HEK293 (cell line): Measurements from ENCODE around the gene ANAPC5.

Experiments
- BCL11B ChIP-seq: fragments of 450-650 bp; formaldehyde crosslinking; IDR thresholded peaks from 2 replicates; pipeline ENCODE4 v1.5.1; 2016; ENCODE audit warnings: low read depth, missing biosample characterization, missing genetic modification characterization
- HOXD13 ChIP-seq: sonication (generic); formaldehyde crosslinking; IDR thresholded peaks from 2 replicates; pipeline ENCODE4 v1.8.0; 2022; ENCODE audit warnings: missing genetic modification reagents, borderline replicate concordance
- IKZF3 ChIP-seq: fragments of 450-650 bp; IDR thresholded peaks from 2 replicates; pipeline ENCODE4 v1.5.0; 2018; ENCODE audit warnings: missing biosample characterization, mild to moderate bottlenecking, missing genetic modification characterization, moderate library complexity
- KLF1 ChIP-seq: fragments of 450-650 bp; formaldehyde crosslinking; IDR thresholded peaks from 2 replicates; pipeline ENCODE4 v1.5.1; 2016; ENCODE audit warnings: missing biosample characterization, missing genetic modification characterization
- KLF17 ChIP-seq: fragments of 450-650 bp; formaldehyde crosslinking; IDR thresholded peaks from 2 replicates; pipeline ENCODE4 v1.5.1; 2016; ENCODE audit warnings: missing biosample characterization, missing genetic modification characterization
- KLF7 ChIP-seq: fragments of 450-650 bp; formaldehyde crosslinking; IDR thresholded peaks from 2 replicates; pipeline ENCODE4 v1.5.1; 2016; ENCODE audit warnings: missing biosample characterization, missing genetic modification characterization, borderline replicate concordance
- KLF8 ChIP-seq: fragments of 450-650 bp; formaldehyde crosslinking; IDR thresholded peaks from 2 replicates; pipeline ENCODE4 v1.5.1; 2016; ENCODE audit warnings: missing biosample characterization, missing genetic modification characterization
- KLF9 ChIP-seq: fragments of 450-650 bp; formaldehyde crosslinking; IDR thresholded peaks from 2 replicates; pipeline ENCODE4 v1.5.1; 2016; ENCODE audit warnings: missing biosample characterization, missing genetic modification characterization, low read depth
- OVOL3 ChIP-seq: fragments of 450-650 bp; formaldehyde crosslinking; IDR thresholded peaks from 2 replicates; pipeline ENCODE4 v1.5.1; 2016; ENCODE audit warnings: missing biosample characterization, missing genetic modification characterization
- PRDM6 ChIP-seq: fragments of 450-650 bp; formaldehyde crosslinking; IDR thresholded peaks from 2 replicates; pipeline ENCODE4 v1.5.1; 2017; ENCODE audit warnings: missing biosample characterization, missing genetic modification characterization
- TCF7L2 ChIP-seq: IDR thresholded peaks from 2 replicates; pipeline ENCODE4 v1.6.1; 2011; ENCODE audit warnings: low read depth, mild to moderate bottlenecking, inconsistent platforms, low read length, moderate library complexity, borderline replicate concordance
- YY1 ChIP-seq: fragments of 450-650 bp; formaldehyde crosslinking; IDR thresholded peaks from 2 replicates; pipeline ENCODE4 v1.5.1; 2018; ENCODE audit warnings: missing biosample characterization, missing genetic modification characterization
- ZBTB20 ChIP-seq: fragments of 450-650 bp; formaldehyde crosslinking; IDR thresholded peaks from 2 replicates; pipeline ENCODE4 v1.5.1; 2016; ENCODE audit warnings: missing biosample characterization, missing genetic modification characterization
- ZBTB7A ChIP-seq: fragments of 450-650 bp; formaldehyde crosslinking; IDR thresholded peaks from 2 replicates; pipeline ENCODE4 v1.5.1; 2016; ENCODE audit warnings: low read depth, missing biosample characterization, missing genetic modification characterization
- ZEB2 ChIP-seq: fragments of 450-650 bp; formaldehyde crosslinking; IDR thresholded peaks from 2 replicates; pipeline ENCODE4 v1.5.1; 2016; ENCODE audit warnings: missing biosample characterization, missing genetic modification characterization
- ZFP37 ChIP-seq: fragments of 450-650 bp; formaldehyde crosslinking; IDR thresholded peaks from 2 replicates; pipeline ENCODE4 v1.5.1; 2016; ENCODE audit warnings: missing biosample characterization, missing genetic modification characterization
- ZNF112 ChIP-seq: fragments of 450-650 bp; formaldehyde crosslinking; IDR thresholded peaks from 2 replicates; pipeline ENCODE4 v1.5.0; 2017; ENCODE audit warnings: missing biosample characterization, missing genetic modification characterization
- ZNF19 ChIP-seq: fragments of 450-650 bp; formaldehyde crosslinking; IDR thresholded peaks from 2 replicates; pipeline ENCODE4; 2016; ENCODE audit warnings: missing biosample characterization, missing genetic modification characterization, low read depth
- ZNF324 ChIP-seq: fragments of 450-650 bp; formaldehyde crosslinking; IDR thresholded peaks from 2 replicates; pipeline ENCODE4 v1.5.1; 2016; ENCODE audit warnings: missing biosample characterization, missing genetic modification characterization
- ZNF341 ChIP-seq: fragments of 450-650 bp; formaldehyde crosslinking; IDR thresholded peaks from 2 replicates; pipeline ENCODE4; 2016; ENCODE audit warnings: low read depth, missing biosample characterization, missing genetic modification characterization
- ZNF350 ChIP-seq: fragments of 450-650 bp; formaldehyde crosslinking; IDR thresholded peaks from 2 replicates; pipeline ENCODE4 v1.5.0; 2017; ENCODE audit warnings: missing biosample characterization, mild to moderate bottlenecking, missing genetic modification characterization
- ZNF354C ChIP-seq: fragments of 450-650 bp; formaldehyde crosslinking; IDR thresholded peaks from 2 replicates; pipeline ENCODE4 v1.5.1; 2016; ENCODE audit warnings: missing biosample characterization, missing genetic modification characterization, low read depth, borderline replicate concordance
- ZNF391 ChIP-seq: fragments of 450-650 bp; formaldehyde crosslinking; IDR thresholded peaks from 2 replicates; pipeline ENCODE4 v1.5.1; 2016; ENCODE audit warnings: low read depth, missing biosample characterization, missing genetic modification characterization, borderline replicate concordance
- ZNF510 ChIP-seq: fragments of 450-650 bp; formaldehyde crosslinking; IDR thresholded peaks from 2 replicates; pipeline ENCODE4 v1.5.1; 2018; ENCODE audit warnings: mild to moderate bottlenecking, missing genetic modification characterization, missing biosample characterization; ENCODE audit not compliant: insufficient replicate concordance
- ZNF571 ChIP-seq: fragments of 450-650 bp; formaldehyde crosslinking; IDR thresholded peaks from 2 replicates; pipeline ENCODE4 v1.5.0; 2017; ENCODE audit warnings: missing biosample characterization, missing genetic modification characterization
- ZXDB ChIP-seq: fragments of 450-650 bp; formaldehyde crosslinking; IDR thresholded peaks from 2 replicates; pipeline ENCODE4 v1.5.1; 2016; ENCODE audit warnings: missing biosample characterization, missing genetic modification characterization
- TF ChIP-seq, protein P1 (sequence below): fragments of 450-650 bp; formaldehyde crosslinking; IDR thresholded peaks from 2 replicates; pipeline ENCODE4 v1.5.1; 2016; ENCODE audit warnings: missing biosample characterization, missing genetic modification characterization
- TF ChIP-seq, protein P2 (sequence below): fragments of 450-650 bp; formaldehyde crosslinking; conservative IDR thresholded peaks from 2 replicates; pipeline ENCODE4 v1.5.1; 2016; ENCODE audit warnings: low read depth, missing biosample characterization, missing genetic modification characterization
- TF ChIP-seq, protein P3 (sequence below): fragments of 450-650 bp; formaldehyde crosslinking; IDR thresholded peaks from 2 replicates; pipeline ENCODE4 v1.5.1; 2016; ENCODE audit warnings: missing biosample characterization, missing genetic modification characterization

Gene ANAPC5

DNA sequence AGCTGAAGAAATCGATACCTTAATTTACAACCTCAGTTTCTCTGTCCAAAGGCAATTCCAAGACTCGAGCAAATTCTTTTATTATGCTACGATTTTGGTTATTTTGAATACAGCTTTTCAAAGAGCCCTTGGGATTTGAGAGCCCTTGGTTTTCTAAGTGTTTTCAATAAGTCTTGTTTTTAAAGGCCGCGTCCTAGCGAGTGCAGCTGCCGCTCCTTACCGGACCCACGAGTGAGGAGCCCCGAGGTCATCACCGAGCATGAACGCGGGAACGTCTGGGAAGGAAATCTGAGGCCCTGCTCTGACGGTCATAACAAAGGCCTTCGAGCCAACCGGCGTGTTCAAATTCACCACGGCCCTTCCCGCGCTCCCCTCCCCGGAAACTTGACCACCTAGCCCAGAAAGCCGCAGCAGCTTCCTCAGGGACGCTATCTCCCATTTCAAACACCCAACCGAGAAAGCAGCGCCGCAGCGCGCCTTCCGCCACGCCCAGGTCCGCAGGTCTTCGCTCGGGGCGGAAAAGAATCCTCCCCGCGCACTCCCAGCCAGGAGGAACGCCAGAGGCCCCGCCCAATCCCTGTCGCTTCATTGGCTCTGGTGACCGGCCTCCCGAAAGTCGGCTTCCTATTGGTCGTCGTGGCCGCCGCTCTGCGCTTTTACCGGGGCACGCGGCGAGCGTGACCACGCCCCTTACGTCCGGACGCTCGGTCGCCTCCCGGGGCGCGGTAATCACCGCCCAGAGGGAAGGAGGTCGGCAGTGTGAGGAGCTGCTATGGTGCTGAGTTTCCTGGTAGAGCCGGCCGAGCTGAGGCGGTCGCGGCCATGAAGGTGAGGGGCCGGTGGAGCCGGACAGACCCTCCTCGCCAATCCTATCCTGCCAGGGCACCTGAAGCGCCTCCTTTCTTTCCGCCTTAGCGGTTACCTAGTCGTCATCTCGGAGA, 47.5 kb upstream of the ANAPC5 start, which contains the start of gene RNF34 (continued):
- TF ChIP-seq ZNF354C (tag by site-specific recombination) (no peak), ZNF341 (tag by site-specific recombination) (peak; percentile 93), TCF7L2 (no peak), IKZF3 (tag by site-specific recombination) (no peak; the same call in 1 of the 2 replicates), ZEB2 (peak; percentile 97), ZBTB20 (tag by site-specific recombination) (peak; percentile 67), ZNF324 (tag by site-specific recombination) (peak; percentile 49; the same call in 1 of the 2 replicates), KLF17 (peak; percentile 65), KLF8 (tag by site-specific recombination) (peak; percentile 100), YY1 (tag by site-specific recombination) (peak; percentile 26; the same call in 1 of the 2 replicates), ZNF350 (tag by site-specific recombination) (no peak), ZXDB (tag by site-specific recombination) (peak; percentile 79), ZNF19 (no peak), ZNF510 (tag by site-specific recombination) (no peak), ZNF112 (tag by site-specific recombination) (no peak), KLF9 (tag by site-specific recombination) (peak; percentile 96), OVOL3 (tag by site-specific recombination) (peak; percentile 42; the same call in 1 of the 2 replicates), ZNF391 (peak; percentile 68; the same call in 1 of the 2 replicates), PRDM6 (tag by site-specific recombination) (no peak), HOXD13 (CRISPR knock-in tag) (0 out of 2 replicates have a peak, but pooled peaks have one; percentile 25), ZFP37 (tag by site-specific recombination) (0 out of 2 replicates have a peak, but pooled peaks have one; percentile 40), ZBTB7A (no peak), BCL11B (tag by site-specific recombination) (peak; percentile 62; the same call in 1 of the 2 replicates), ZNF571 (tag by site-specific recombination) (no peak), KLF1 (tag by site-specific recombination) (peak; percentile 97), KLF7 (peak; percentile 98)
- TF ChIP-seq, protein P1, sequence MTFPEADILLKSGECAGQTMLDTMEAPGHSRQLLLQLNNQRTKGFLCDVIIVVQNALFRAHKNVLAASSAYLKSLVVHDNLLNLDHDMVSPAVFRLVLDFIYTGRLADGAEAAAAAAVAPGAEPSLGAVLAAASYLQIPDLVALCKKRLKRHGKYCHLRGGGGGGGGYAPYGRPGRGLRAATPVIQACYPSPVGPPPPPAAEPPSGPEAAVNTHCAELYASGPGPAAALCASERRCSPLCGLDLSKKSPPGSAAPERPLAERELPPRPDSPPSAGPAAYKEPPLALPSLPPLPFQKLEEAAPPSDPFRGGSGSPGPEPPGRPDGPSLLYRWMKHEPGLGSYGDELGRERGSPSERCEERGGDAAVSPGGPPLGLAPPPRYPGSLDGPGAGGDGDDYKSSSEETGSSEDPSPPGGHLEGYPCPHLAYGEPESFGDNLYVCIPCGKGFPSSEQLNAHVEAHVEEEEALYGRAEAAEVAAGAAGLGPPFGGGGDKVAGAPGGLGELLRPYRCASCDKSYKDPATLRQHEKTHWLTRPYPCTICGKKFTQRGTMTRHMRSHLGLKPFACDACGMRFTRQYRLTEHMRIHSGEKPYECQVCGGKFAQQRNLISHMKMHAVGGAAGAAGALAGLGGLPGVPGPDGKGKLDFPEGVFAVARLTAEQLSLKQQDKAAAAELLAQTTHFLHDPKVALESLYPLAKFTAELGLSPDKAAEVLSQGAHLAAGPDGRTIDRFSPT (tag by site-specific recombination): no peak
- TF ChIP-seq, protein P2, sequence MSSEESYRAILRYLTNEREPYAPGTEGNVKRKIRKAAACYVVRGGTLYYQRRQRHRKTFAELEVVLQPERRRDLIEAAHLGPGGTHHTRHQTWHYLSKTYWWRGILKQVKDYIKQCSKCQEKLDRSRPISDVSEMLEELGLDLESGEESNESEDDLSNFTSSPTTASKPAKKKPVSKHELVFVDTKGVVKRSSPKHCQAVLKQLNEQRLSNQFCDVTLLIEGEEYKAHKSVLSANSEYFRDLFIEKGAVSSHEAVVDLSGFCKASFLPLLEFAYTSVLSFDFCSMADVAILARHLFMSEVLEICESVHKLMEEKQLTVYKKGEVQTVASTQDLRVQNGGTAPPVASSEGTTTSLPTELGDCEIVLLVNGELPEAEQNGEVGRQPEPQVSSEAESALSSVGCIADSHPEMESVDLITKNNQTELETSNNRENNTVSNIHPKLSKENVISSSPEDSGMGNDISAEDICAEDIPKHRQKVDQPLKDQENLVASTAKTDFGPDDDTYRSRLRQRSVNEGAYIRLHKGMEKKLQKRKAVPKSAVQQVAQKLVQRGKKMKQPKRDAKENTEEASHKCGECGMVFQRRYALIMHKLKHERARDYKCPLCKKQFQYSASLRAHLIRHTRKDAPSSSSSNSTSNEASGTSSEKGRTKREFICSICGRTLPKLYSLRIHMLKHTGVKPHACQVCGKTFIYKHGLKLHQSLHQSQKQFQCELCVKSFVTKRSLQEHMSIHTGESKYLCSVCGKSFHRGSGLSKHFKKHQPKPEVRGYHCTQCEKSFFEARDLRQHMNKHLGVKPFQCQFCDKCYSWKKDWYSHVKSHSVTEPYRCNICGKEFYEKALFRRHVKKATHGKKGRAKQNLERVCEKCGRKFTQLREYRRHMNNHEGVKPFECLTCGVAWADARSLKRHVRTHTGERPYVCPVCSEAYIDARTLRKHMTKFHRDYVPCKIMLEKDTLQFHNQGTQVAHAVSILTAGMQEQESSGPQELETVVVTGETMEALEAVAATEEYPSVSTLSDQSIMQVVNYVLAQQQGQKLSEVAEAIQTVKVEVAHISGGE: peak; percentile 79
- TF ChIP-seq, protein P3, sequence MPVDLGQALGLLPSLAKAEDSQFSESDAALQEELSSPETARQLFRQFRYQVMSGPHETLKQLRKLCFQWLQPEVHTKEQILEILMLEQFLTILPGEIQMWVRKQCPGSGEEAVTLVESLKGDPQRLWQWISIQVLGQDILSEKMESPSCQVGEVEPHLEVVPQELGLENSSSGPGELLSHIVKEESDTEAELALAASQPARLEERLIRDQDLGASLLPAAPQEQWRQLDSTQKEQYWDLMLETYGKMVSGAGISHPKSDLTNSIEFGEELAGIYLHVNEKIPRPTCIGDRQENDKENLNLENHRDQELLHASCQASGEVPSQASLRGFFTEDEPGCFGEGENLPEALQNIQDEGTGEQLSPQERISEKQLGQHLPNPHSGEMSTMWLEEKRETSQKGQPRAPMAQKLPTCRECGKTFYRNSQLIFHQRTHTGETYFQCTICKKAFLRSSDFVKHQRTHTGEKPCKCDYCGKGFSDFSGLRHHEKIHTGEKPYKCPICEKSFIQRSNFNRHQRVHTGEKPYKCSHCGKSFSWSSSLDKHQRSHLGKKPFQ: no peak
